H1 (cell line): Measurements from ENCODE around the gene SKIC8.

Experiments
- CEBPB ChIP-seq: IDR thresholded peaks from 2 replicates; pipeline ENCODE4 v1.6.1; 2012; ENCODE audit warnings: low read depth, low read length
- CTCF ChIP-seq, 3 experiments: IDR thresholded peaks; 1 replicate in 2 of 3; 2 replicates in 1 of 3; pipeline versions ENCODE4 v1.5.1 to v1.6.1; 2011; ENCODE audit warnings: low read length in 3 of 3, mild to moderate bottlenecking in 3 of 3, inconsistent platforms in 2 of 3, low read depth in 1 of 3, moderate library complexity in 1 of 3; ENCODE audit not compliant: insufficient read depth in 1 of 3; ENCODE audit errors: control extremely low read depth in 1 of 3
- SIN3A ChIP-seq, 2 experiments: IDR thresholded peaks in 1 of 2; conservative IDR thresholded peaks in 1 of 2; 2 replicates each; pipeline ENCODE4 v1.6.1; 2011 to 2012; ENCODE audit warnings: low read length in 2 of 2, improper control_type of control experiment in 1 of 2, low read depth in 1 of 2, mild to moderate bottlenecking in 1 of 2
- SP4 ChIP-seq: IDR thresholded peaks from 2 replicates; pipeline ENCODE4 v1.6.1; 2012; ENCODE audit warnings: low read length, inconsistent platforms

- no peak for TF ChIP-seq CEBPB
- no peak for TF ChIP-seq CTCF (IDR thresholded peaks at IDR 0.05; ENCODE audit: control extremely low read depth in 1 of 3, insufficient read depth in 1 of 3, low read depth in 1 of 3, low read length in 3 of 3)
- no peak for TF ChIP-seq SIN3A (conservative IDR thresholded peaks at IDR 0.05 in 1 of 2, IDR thresholded peaks at IDR 0.05 in 1 of 2; ENCODE audit: low read depth in 1 of 2, low read length in 2 of 2)
- no peak for TF ChIP-seq SP4
These were observed 28.1 kb upstream of the SKIC8 start for GRCh38 chr15:78327466-78327865.
